Measurements from ENCODE around the gene SHC3.

- TF ChIP-seq REST (IDR thresholded peaks at IDR 0.05; ENCODE audit: unreplicated experiment) = no peak
- no peak for TF ChIP-seq CTCF (conservative IDR thresholded peaks at IDR 0.05; ENCODE audit: low read depth in 2 of 2)
Observed at GRCh38 chr9:89171231-89171630, 7.4 kb downstream of the SHC3 start.

Data from GM23338 (cell line).